ENCODE measurements around the gene STRN4.

Gene STRN4

DNA sequence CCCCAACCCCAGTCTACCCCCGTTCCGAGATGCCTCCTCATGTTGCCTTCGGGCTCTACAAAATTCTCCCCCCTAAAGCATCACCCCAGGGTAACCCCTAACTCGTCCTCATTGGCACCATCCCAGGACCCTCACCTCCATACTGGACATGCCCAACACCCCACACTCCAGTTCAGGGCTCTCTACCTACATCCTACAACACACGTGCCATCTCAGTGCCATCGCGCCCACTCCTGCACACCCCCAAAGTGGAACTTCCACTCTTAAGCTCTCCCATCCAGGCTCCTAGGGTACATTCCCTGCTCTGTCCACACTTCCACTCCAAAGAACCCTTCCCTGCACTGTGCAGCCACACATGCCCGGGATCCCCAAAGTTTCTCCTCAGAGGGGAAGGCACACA, 1.2 kb downstream of the STRN4 start:
- no peak for DNase-seq (ENCODE audit: low read depth)

GRCh38 chr19:46744005-46744691, 2.1 kb downstream of the STRN4 start:
- DNase-seq (ENCODE audit: low read depth) = no peak

DNA sequence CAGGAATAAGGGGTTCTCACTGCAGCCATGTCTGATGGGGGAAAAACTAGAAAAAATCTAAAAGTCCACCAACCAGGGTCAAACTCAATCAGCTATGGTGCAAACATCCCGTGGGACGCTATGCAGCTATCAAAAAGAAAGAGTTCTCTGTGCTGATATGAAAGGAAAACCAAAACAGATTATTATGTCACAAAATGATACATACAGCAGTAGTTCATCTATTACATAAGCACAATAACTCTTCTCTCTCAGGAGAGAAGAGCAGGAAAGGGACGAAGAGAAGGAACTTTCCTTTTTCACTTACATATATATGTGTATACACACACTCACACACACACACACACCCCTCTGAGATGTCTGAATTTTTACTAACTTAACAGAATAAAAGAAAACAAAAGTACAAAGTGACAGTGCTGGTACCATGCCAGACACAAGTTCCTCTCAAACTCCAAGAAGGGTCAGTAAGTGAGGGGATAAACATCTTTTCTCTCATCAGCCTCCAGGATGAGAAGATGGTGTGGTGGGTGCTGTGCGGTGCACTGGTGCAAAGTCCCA, 3.2 kb downstream of the STRN4 start:
- no peak for DNase-seq (ENCODE audit: low read depth)

- no peak for DNase-seq (ENCODE audit: low read depth)
Measured at GRCh38 chr19:46741447-46741846, 4.8 kb downstream of the STRN4 start.

GRCh38 chr19:46739290-46739771, 6.9 kb downstream of the STRN4 start:
- no peak for DNase-seq (ENCODE audit: low read depth)

DNA sequence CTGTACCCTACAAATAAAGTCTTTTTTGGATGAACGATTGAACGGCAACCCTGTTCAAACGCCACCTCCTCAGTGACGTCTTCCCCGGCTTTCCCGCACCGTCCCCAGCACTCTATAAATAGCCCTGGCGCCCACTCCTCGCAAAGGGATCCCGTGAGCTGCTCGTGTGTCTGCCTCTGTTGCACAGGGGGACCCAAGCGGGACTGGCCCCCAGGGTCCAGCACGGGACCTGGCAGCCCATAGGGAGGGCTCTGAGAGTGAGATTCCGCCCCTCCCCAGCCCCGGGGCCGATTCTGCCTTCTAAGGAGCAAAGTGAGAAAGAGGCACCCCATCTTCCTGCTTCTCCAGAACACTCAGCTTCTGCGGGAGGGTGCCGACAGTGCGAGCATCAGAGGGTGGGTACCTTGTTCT, 8.5 kb downstream of the STRN4 start:
- no peak for DNase-seq (ENCODE audit: low read depth)

- no peak for DNase-seq (ENCODE audit: low read depth)
Measured at GRCh38 chr19:46737298-46737654, 9.0 kb downstream of the STRN4 start.

- no peak for DNase-seq (ENCODE audit: low read depth)
Measured at GRCh38 chr19:46736531-46737297, 9.5 kb downstream of the STRN4 start.

GRCh38 chr19:46733690-46734292, 12.5 kb downstream of the STRN4 start:
- no peak for DNase-seq (ENCODE audit: low read depth)

DNA sequence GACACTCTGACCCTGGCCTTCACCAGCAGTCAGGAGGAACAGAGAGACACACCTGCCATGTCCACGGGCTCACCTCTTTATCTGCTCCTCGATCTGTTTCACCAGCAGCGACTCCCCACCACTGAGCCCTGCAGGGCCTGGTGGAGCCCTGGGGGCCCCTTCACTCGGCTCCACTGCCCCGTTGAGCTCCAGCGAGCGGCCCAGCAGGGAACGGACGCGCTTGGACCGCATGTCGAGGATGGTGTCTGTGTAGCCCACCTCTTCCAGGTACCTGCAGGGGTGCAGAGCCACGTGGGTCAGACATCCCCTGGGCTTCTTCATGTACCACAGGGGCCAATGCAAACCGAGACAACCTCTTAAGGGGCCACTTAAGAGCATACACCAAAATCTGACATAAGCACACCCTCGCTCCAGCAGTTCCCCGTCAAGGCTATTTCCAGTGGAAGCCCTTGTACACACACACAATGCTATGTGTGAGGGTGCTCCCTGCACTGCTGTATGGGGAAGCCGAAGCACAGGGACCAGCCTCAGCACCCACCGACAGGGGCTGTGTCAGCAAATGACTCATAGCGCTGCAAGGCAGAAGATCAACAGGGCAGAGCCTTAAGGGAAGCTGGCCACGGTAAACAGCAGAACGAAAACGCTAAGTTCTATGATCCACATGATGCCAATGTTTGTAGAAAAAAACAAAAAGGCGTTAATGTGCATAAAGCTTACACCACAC, 13.1 kb downstream of the STRN4 start:
- no peak for DNase-seq (ENCODE audit: low read depth)

GRCh38 chr19:46732172-46732938, 13.9 kb downstream of the STRN4 start:
- DNase-seq (ENCODE audit: low read depth) = no peak

GRCh38 chr19:46731584-46731983, 14.7 kb downstream of the STRN4 start:
- DNase-seq (ENCODE audit: low read depth) = no peak

DNA sequence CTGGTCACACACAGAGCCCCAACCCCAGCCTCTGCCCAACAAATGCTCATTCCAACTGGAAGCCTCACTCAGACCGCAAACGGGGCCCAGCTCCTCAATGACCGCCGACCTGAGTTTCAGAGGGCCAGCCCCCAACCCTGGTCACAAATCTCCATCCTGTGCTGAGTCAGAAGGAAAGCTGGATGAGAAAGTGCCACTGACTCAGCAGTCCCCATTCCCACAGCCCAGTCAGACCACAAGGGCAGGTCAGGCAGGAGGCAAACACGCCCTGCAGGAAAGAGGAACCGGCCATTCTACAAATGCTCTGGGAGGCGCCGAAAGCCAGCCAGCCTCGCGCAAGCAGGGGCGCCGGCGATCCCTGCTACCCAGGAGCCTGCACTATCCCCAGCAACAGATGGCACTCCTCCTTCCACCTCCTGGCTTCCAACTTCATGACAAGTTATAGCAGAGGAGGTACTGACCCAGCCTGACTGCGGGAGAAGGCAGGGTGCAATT, 15.2 kb downstream of the STRN4 start:
- no peak for DNase-seq (ENCODE audit: low read depth)

DNA sequence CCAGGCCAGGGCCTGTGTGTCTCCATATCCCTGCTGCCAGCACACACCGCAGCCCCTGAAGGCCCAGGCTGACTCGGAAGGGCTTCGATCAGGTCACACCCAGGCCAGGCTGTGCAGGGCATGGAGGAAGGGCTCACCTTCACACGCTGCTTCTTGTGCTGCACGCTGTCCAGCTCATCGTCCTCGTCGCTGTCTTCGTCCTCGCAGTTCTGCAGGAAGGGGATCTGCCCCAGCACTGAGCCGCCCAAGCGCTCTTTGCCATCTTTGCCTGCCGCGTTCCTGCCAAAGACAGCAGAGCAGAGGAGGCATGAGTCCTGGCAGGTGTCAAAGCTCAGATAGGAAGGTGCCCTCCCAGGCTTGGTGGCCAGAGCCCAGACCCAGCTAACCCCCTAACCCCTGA, 15.7 kb downstream of the STRN4 start:
- no peak for DNase-seq (ENCODE audit: low read depth)

GRCh38 chr19:46730187-46730586, 16.1 kb downstream of the STRN4 start:
- DNase-seq (ENCODE audit: low read depth) = no peak

GRCh38 chr19:46729696-46730095, 16.6 kb downstream of the STRN4 start:
- no peak for DNase-seq (ENCODE audit: low read depth)

- peak; percentile 68 for DNase-seq (ENCODE audit: low read depth)
Measured at GRCh38 chr19:46728693-46729339, 17.4 kb downstream of the STRN4 start.

DNA sequence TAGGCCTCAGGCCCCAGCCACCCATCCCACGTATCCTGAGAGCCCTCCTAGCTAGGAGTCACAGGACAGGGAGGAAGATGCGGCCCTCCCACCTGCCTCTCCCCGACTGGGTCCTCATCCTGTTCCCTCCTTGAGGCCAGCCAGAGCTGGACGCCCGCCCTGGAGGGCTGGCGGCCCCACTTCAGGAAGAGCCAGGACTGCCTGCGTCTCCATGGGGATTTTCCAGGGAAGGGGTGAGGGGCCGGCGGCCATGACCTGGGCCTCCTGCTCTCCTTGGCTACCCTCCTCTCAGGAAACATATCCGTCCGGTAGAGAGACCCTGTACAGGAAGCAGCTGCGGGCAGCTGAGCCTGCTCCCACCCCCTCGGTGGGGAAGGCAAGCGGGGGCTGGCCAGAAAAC, 18.0 kb downstream of the STRN4 start:
- no peak for DNase-seq (ENCODE audit: low read depth)

DNA sequence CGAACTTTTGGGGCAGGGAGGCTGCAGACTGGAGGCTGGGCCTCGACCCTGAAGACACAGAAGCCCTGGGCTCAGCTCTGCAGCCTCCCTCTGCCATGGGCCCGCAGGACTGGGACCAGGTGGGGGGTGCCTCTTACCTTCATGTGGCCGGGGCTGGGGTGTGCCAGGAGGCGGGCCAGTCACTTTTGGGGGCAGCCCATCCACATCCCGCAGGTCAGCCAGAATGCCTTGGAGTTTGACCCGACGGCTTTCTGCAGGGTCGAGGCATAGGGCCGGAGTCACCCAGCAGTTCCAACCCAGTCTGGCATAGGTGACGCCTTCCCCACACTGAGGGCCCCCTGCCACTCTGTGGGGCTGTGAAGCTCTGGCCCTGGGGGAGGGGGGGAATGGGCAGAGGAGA, 18.5 kb downstream of the STRN4 start:
- DNase-seq (ENCODE audit: low read depth) = no peak

DNA sequence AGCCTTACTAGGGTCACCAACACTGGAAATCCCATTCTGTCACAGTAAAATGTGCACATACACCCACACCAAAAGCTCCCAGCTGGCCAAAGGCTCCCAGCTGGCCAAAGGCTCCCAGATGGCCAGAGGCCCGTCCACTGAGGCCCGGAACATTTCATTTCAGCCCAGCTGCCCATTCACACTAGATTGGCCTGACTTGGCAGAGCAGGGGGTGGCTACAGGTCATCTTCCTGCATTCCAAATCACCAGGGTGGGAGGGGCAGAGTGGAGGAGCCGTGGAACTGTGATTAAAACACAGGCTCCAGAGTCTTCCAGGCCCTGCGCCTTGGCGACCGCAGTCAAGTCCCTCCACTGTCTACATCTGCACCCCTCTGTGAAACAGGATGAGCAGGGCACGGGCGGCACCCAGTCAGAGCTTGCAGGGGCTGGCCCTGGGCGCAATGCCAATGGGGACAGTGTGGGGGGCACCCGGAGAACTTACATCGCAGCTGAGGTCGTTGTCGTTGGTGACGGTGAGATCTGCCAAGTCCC, 19.2 kb downstream of the STRN4 start:
- no peak for DNase-seq (ENCODE audit: low read depth)

- no peak for DNase-seq (ENCODE audit: low read depth)
Measured at GRCh38 chr19:46726551-46726950, 19.7 kb downstream of the STRN4 start.
